HG02763 (cell line): ENCODE measurements around the gene TXN2.

Experiments used
- ATAC-seq: cut with Tn5 transposase; IDR thresholded peaks from one replicate; pipeline ENCODE4 v1.9.1; 2021; ENCODE audit warnings: mild to moderate bottlenecking, moderate library complexity; ENCODE audit not compliant: unreplicated experiment

The TXN2 gene

GRCh38 chr22:36486619-36487384 lies 5.4 kb upstream of the TXN2 start:
- ATAC-seq: no peak

- ATAC-seq: no peak
Measured at GRCh38 chr22:36480941-36481392, 473 bp downstream of the TXN2 start.

GRCh38 chr22:36478966-36479365 lies 2.5 kb downstream of the TXN2 start:
- ATAC-seq: no peak

- no peak for ATAC-seq
Measured at GRCh38 chr22:36475341-36475740, 6.1 kb downstream of the TXN2 start.

- ATAC-seq: no peak
Measured at GRCh38 chr22:36472689-36473088, 8.8 kb downstream of the TXN2 start.

GRCh38 chr22:36471341-36471821 lies 10.1 kb downstream of the TXN2 start:
- no peak for ATAC-seq

- no peak for ATAC-seq
Measured at GRCh38 chr22:36470994-36471331, 10.5 kb downstream of the TXN2 start.

- no peak for ATAC-seq
Measured at GRCh38 chr22:36470162-36470993, 11.1 kb downstream of the TXN2 start.

GRCh38 chr22:36469094-36469710 lies 12.2 kb downstream of the TXN2 start:
- ATAC-seq: no peak

- ATAC-seq: no peak
Measured at GRCh38 chr22:36467946-36468345, 13.5 kb downstream of the TXN2 start.

- ATAC-seq: no peak
Measured at GRCh38 chr22:36467042-36467810, 14.2 kb downstream of the TXN2 start.

GRCh38 chr22:36466258-36466657 lies 15.2 kb downstream of the TXN2 start:
- ATAC-seq: no peak

GRCh38 chr22:36465232-36466021 lies 16.0 kb downstream of the TXN2 start:
- ATAC-seq: no peak

- no peak for ATAC-seq
Measured at GRCh38 chr22:36464715-36465231, 16.7 kb downstream of the TXN2 start.

GRCh38 chr22:36463783-36464184 lies 17.7 kb downstream of the TXN2 start:
- ATAC-seq: no peak

GRCh38 chr22:36461665-36462649 lies 19.5 kb downstream of the TXN2 start:
- ATAC-seq: no peak

GRCh38 chr22:36460202-36460601 lies 21.2 kb downstream of the TXN2 start:
- no peak for ATAC-seq

- ATAC-seq: no peak
Measured at GRCh38 chr22:36457688-36458450, 23.6 kb downstream of the TXN2 start.
